C4-2B (cell line): Measurements from ENCODE around the gene GNB2.

Experiments used
- CTCF ChIP-seq: fragments of 450-650 bp; conservative IDR thresholded peaks from 2 replicates; pipeline ENCODE4 v1.5.1; 2017; ENCODE audit warnings: mild to moderate bottlenecking
- ZFX ChIP-seq: fragments of 450-650 bp; IDR thresholded peaks from 2 replicates; pipeline ENCODE4 v1.6.1; 2017

DNA sequence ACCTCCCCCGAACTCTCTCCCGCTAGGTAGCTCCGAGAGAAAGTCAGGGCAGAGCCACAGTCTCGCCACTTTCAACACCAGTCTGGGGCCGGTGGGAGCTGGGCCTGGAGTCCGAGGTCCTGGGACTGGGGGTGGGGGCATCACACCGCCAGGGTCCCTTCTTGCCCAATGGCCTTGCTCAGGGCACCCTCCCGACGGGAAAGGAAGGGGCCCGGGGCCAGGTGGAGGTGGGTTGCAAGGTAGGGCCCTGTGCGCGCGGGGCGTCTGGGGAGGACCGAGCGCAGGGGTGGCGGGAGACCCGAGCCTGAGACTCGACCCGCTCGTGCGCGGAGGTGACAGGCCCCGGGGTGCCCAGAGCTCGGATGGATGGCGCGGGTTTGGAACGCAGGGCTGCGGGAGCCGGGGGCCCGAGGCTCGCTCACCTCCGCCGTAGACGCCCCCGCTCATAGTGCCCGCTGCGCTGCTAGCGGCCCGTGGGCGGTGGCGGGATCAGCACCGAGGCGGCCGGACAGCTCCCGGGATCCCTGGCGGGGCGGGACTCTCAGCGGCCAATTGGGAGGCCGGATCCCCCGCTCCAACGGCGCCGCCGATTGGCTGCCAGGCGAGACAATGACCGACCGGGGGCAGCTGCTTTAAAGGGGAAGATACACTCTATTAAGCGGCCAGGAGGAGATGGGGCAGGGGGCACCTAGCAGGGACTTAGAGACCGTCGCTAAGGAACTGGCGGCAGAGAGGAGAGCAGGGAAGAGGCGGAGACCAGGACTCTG lies 17.4 kb upstream of the GNB2 start, which contains the start of gene ACTL6B:
- no peak for TF ChIP-seq CTCF
- no peak for TF ChIP-seq ZFX
